Measurements from ENCODE around the gene MYOZ1. TPM values are rescaled to one million over a fixed set of nuclear protein-coding genes. Genes with fewer than 3 reads are reported as not detected.
"Not testable (repeated sequence)": the region's sequence is repeated elsewhere in the genome, so short reads cannot be mapped to it uniquely, and the experiment has no call there.

Gene MYOZ1
- total and polyA plus RNA-seq, 12 donors: 0.18 to 4.2 (median 0.48) TPM

DNA sequence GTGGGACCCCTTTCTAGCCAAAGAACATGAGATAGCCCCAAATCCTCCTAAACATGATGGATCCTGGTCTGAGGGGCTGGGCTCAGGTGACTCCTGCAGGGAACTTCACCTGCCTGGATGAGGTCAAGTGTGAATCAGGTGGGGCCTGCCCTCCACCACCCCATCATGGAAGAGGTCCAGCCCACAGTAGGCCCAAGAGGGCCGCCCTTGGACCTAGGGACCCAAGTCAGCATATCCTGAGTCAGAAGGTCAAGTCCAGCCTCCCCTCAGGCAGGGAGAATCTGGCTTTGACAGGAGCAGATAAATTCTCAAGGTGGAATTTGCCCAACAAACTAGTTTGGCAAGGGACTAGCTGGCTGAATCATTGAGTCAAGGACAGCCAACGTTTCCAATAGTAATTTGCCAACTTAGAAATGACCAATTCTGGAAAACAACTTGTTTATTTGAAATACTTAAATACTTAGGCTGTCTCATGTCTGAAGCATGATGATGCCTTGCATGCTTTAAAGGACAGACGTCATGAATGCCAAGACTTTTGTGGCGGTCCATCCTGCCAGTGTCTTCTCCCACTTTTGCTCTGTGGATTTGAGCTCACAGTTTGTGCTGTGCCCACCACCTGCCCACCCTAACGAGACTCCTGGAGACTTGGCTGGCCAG is 25.0 kb upstream of the MYOZ1 start:
- H3K27ac ChIP-seq: peak overlapping the region; percentile 46 to 86 (median 75)
- H3K27me3 ChIP-seq; H3K4me3 ChIP-seq; H3K9me3 ChIP-seq (replicated peaks in 1 of 3); H3K36me3 ChIP-seq (replicated peaks in 1 of 2); intact Hi-C loops (cut with DNase I); H3K4me1 ChIP-seq (replicated peaks in 1 of 2): not testable (repeated sequence)
- 16 to 38% (median 30%) methylated on average over 4 of the region's 5 CpGs for WGBS, 4 donors
- TF ChIP-seq POLR2A (IDR thresholded peaks at IDR 0.05): peak in 1 of 2 donors; percentile 22
- DNase-seq: peak in 6 of 7 donors; percentile 44 to 63 (median 58)

DNA sequence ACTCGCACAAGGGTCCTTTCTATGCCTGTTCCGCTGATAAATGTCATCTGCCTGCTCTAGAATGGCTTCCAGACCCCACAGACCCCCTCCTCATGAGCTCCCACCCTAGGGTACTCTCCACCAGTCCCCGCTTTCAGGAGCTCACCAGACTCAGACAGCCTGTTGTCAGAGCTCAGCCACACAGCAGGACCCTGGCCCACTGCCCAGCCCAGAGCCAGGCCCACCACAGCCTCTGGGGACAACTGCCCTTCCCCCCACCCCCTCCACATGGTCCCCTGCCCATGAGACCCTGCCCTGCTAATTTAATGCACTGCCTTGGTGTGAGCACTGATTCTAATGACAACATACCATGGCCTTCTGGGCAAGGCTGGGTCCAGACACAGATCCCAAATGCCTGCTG is 24.3 kb upstream of the MYOZ1 start:
- Histone ChIP-seq H3K27ac (peak overlapping the region in 3 of 5 donors; percentile 62 to 83 (median 77)), H3K4me1 (replicated peaks in 1 of 2) (peaks cover 4 to 10% of the 10 kb centered on the region in 2 donors)
- H3K9me3 ChIP-seq (replicated peaks in 1 of 3); H3K36me3 ChIP-seq (replicated peaks in 1 of 2); intact Hi-C loops (cut with DNase I); H3K27me3 ChIP-seq; H3K4me3 ChIP-seq: not testable (repeated sequence)
- DNase-seq: peak in 1 of 7 donors; percentile 49
- WGBS, 4 donors: 80 to 91% (median 86%) methylated on average over 1 to 3 of the region's 3 CpGs

DNA sequence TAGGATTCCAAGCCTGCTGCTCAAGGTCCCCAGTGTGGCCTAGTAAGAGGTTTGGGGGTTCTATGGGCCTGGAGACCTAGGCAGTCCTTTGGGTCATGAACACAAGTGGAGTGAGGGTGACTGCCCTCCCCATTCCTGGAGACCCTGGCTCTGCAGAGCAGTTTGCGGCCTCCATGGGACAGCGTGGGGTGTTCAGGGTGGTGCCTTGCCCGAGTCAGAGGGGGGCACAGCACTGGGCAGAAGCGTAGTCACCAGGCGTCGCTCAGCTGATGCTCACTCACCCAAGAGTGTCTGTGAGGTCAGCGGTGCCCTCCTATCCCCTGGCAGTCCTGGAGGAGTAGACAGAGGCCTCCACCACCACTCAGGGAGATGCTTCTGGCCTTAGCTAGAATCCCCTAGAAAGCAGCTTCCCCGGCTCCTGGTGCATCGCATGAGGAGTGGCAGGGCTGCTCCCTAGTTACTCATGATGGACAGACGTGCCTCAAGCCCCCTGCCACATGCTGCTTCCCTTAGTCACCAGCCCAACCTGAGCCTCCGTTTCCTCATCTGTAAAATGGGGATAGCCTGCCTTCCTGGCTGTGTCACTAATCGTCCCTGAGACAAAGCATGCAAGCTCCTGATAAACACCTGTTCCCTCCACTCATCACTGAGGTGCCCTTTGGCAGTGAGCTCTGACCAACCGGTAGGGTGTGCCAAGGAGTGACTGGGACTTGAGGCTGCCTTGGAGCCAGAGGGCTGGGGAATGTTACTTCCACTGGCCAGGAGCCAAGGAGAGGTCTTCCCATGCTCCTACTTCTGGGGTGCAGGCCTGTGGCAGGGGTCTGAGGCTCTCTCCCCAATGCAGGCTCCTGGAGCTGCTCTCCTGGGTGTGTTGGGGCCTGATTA is 23.1 kb upstream of the MYOZ1 start:
- Histone ChIP-seq H3K4me1 (replicated peaks in 1 of 2) (peaks cover 4 to 10% of the 10 kb centered on the region in 2 donors), H3K27ac (peak overlapping the region in 1 of 5 donors; percentile 48)
- H3K27me3 ChIP-seq; H3K9me3 ChIP-seq (replicated peaks in 1 of 3); intact Hi-C loops (cut with DNase I); H3K4me3 ChIP-seq; H3K36me3 ChIP-seq (replicated peaks in 1 of 2): not testable (repeated sequence)
- whole genome bisulfite sequencing, 4 donors: 27 to 83% (median 79%) methylated on average over 3 to 13 of the region's 13 CpGs
- DNase-seq: peak; percentile 35 to 76 (median 66)

DNA sequence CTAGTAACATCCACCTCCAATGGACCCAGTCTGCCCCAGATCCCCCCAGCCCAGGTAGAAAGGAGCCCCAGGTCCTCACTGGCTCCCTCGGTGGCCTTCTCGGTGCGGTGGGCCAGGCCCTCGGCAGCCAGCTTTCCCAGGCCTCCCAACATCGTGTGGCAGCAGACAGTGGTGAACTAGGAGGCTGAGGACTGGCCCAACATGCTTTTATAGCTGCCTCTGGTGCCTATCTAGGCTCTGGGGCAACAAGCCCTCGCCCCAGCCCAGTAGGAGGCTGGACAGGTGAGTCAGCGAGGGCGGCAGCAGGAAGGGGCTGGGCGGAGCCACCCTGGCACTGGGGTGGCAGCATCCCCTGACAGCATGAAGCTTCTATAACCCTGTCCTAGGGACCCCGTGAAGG is 22.3 kb upstream of the MYOZ1 start:
- intact Hi-C loops (cut with DNase I); H3K27me3 ChIP-seq; H3K9me3 ChIP-seq (replicated peaks in 1 of 3); H3K36me3 ChIP-seq (replicated peaks in 1 of 2); H3K4me3 ChIP-seq: not testable (repeated sequence)
- 80 to 100% (median 89%) methylated on average over 1 to 10 of the region's 10 CpGs for WGBS, 4 donors
- Histone ChIP-seq H3K4me1 (replicated peaks in 1 of 2) (peaks cover 4 to 10% of the 10 kb centered on the region in 2 donors), H3K27ac (peak overlapping the region in 1 of 5 donors; percentile 40)
- peak in 2 of 7 donors; percentile 23 to 49 for DNase-seq

DNA sequence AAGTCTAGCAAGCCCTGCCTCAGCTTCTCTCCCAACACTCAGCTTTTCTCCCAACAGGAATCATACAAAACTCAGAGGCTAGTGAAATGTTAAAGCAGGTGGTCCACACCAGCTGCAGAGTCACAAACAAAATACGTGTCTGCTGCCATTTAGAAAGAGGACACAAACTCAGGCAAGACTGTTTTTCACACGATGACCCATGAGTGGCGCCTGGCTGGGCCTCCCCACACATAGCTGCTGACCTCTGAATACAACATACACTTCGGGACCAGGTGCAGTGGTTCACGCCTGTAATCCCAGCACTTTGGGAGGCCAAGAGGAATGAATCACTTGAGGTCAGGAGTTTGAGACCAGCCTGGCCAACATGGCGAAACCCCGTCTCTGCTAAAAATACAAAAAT is 21.4 kb upstream of the MYOZ1 start:
- peaks cover 4 to 10% of the 10 kb centered on the region in 2 donors for H3K4me1 ChIP-seq (replicated peaks in 1 of 2)
- H3K27me3 ChIP-seq; H3K36me3 ChIP-seq (replicated peaks in 1 of 2); intact Hi-C loops (cut with DNase I); H3K9me3 ChIP-seq (replicated peaks in 1 of 3); H3K27ac ChIP-seq; H3K4me3 ChIP-seq: not testable (repeated sequence)
- DNase-seq: peak in 2 of 7 donors; percentile 10 to 39
- 84 to 98% (median 87%) methylated on average over 7 of the region's 7 CpGs for WGBS, 4 donors

DNA sequence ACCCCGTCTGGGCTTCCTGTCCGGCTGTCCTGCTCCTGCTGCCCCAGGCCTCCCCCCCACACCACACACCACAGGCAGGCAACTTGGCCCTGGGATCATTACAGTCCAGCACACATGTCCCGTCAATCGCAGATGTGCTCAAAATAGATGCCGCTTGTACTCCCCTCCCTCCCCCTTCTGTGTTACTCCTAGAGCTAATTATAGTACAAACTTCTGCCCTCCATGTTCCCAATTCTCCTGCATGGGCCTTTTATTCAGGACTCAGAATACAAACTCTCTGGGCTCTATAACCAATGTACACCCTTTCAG is 14.7 kb upstream of the MYOZ1 start, which contains the start of gene SYNPO2L:
TSS of gene SYNPO2L (minus strand) at position 40 of the 309 bp plus-strand sequence. CDS start 107 bp downstream, outside the sequence.
- DNase-seq: peak in 1 of 7 donors; percentile 64
- H3K4me3 ChIP-seq: no peak within 1 kb of the TSS
- TF ChIP-seq, protein P1, sequence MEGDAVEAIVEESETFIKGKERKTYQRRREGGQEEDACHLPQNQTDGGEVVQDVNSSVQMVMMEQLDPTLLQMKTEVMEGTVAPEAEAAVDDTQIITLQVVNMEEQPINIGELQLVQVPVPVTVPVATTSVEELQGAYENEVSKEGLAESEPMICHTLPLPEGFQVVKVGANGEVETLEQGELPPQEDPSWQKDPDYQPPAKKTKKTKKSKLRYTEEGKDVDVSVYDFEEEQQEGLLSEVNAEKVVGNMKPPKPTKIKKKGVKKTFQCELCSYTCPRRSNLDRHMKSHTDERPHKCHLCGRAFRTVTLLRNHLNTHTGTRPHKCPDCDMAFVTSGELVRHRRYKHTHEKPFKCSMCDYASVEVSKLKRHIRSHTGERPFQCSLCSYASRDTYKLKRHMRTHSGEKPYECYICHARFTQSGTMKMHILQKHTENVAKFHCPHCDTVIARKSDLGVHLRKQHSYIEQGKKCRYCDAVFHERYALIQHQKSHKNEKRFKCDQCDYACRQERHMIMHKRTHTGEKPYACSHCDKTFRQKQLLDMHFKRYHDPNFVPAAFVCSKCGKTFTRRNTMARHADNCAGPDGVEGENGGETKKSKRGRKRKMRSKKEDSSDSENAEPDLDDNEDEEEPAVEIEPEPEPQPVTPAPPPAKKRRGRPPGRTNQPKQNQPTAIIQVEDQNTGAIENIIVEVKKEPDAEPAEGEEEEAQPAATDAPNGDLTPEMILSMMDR (IDR thresholded peaks at IDR 0.05): no peak
- no peak for TF ChIP-seq POLR2A (IDR thresholded peaks at IDR 0.05)
- H3K27ac ChIP-seq: peak within 1 kb of the TSS in 1 of 5 donors; percentile 6
- peaks cover 0 to under 1% of the 10 kb centered on the region in 2 donors for H3K4me1 ChIP-seq (replicated peaks in 1 of 2)
- intact Hi-C loops (cut with DNase I): no loop called here
- 54 to 67% (median 57%) methylated on average over 5 of the region's 5 CpGs for WGBS, 4 donors
- H3K9me3 ChIP-seq (replicated peaks in 1 of 3): no peaks in the 10 kb centered on the region
- H3K36me3 ChIP-seq (replicated peaks in 1 of 2): no peaks in the 10 kb centered on the region
- no peaks in the 10 kb centered on the region for H3K27me3 ChIP-seq

Data from adrenal gland (tissue), 12 donors.